Pancreas (tissue), 10 donors: ENCODE data around the gene ST6GALNAC4. TPM values are rescaled to one million over a fixed set of nuclear protein-coding genes. Genes with fewer than 3 reads are reported as not detected.

Source experiments
- ATAC-seq, 4 donors: fragments of 200-7000 bp; cut with Tn5 transposase; one replicate each; pipeline versions ENCODE4 v1.8.0 to v1.9.1; 2020; ENCODE audit warnings: mild to moderate bottlenecking in 4 of 4, moderate library complexity in 4 of 4
- DNase-seq, 6 donors: peaks; one replicate each; pipeline ENCODE4 v3.0.0-alpha.2; 2020
- FAIRE-seq: peaks from 2 replicates; lab custom pipeline; 2012; peaks lifted over from hg19 to GRCh38; lab: Jason Lieb, UNC
- H3K27ac ChIP-seq, 4 donors: fragments of 200-600 bp; sonication (generic); 1 replicate in 3 of 4; 2 replicates in 1 of 4; pipeline versions ENCODE4 v1.5.0 to v1.8.0; 2020
- H3K27me3 ChIP-seq, 4 donors: fragments of 200-600 bp; one replicate each; pipeline ENCODE4 v1.8.0; 2021
- H3K36me3 ChIP-seq, 3 donors: fragments of 200-600 bp; sonication (generic) in 1 of 3; one replicate each; pipeline versions ENCODE4 v1.5.0 to v1.8.0; 2020 to 2021
- H3K4me1 ChIP-seq, 3 donors: fragments of 200-600 bp; one replicate each; pipeline ENCODE4 v1.8.0; 2021
- H3K4me3 ChIP-seq, 4 donors: fragments of 200-600 bp; sonication (generic) in 2 of 4; one replicate each; pipeline versions ENCODE4 v1.5.0 to v1.8.0; 2020 to 2021
- H3K9me3 ChIP-seq, 4 donors: fragments of 200-600 bp; one replicate each; pipeline ENCODE4 v1.8.0; 2021
- CTCF ChIP-seq, 4 donors: fragments of 200-600 bp; sonication (generic) in 3 of 4; IDR thresholded peaks; one replicate each; pipeline versions ENCODE4 v1.5.0 to v1.8.0; 2021; ENCODE audit warnings: antibody characterized with exemption in 4 of 4
- WGBS, 2 donors: extraction: QIAGEN DNeasy Blood & Tissue Kit; methylation state at CpG; one replicate each; pipeline ENCODE4 v1.1.7; 2013; 5-methylcytosine and 5-hydroxymethylcytosine counted together
- intact Hi-C, 3 donors: fragments of 100-400 bp; cut with DNase I; formaldehyde crosslinking; loops; one replicate each; pipeline versions ENCODE4 v1.11.1 to v1.14.2; 2022
- polyA plus RNA-seq, 2 donors: library from polyadenylated mRNA; stranded (reverse); fragments of 200-250 nt; gene quantifications; one replicate each; pipeline ENCODE4 v1.2.3, GENCODE V29; 2013
- total RNA-seq, 6 donors: library from RNA; stranded (reverse); fragmentation: NEBNext Ultra II Directional in 4 of 6; extraction: Animal tissue kit (Norgen Biotek cat#: 25700) in 4 of 6; gene quantifications; one replicate each; pipeline versions ENCODE4 v1.2.1 to v1.2.4, GENCODE V29; 2021 to 2023
- donor health status: healthy with polysubstance abuse.
- donor health status: DM: no; HTN: no; CAD: no; lungs with moderate emphysema.
- donor health status: DM: no; HTN: no; CAD: no.
- donor health status: control.
- donor health status: control.
- donor health status: Bipolar disorder and iron deficiency.
- donor health status: DM: yes; HTN: yes; CAD: no.
- donor health status: DM: no; HTN: no; CAD: no.
- donor health status: DM: no; HTN: no; CAD: no.
- donor health status: DM: yes; HTN: yes; CAD: no.

The ST6GALNAC4 gene
- total and polyA plus RNA-seq, 8 donors = 22.2 to 66.6 (median 33.9) TPM

DNA sequence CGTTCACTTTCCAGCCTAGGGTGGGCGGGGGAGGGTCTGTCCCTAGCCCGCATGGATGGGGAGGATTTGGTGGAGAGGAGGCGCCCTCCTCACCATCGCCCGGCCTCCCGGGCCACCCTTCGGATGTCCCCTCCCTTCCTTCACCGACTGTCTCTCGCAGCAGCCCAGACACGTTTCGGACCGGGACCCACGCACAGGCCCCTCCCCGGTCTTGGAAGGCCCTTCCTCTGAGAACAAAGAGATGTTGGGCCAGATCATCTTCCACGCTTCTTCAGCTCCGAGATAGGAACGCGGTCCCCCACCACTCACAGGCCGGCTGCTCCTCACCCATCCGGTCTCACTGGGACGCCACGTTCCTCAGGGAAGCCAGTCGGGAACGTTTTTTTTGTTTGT, 21.5 kb upstream of the ST6GALNAC4 start:
- H3K4me3 ChIP-seq = peak overlapping the region in 2 of 4 donors; percentile 60 to 95
- peak in 3 of 6 donors; percentile 33 to 67 (median 56) for DNase-seq
- no peak overlapping the region for H3K27ac ChIP-seq
- ATAC-seq = peak in 3 of 4 donors; percentile 4 to 10 (median 5)
- intact Hi-C loops = no loop called here
- no peak for TF ChIP-seq CTCF (IDR thresholded peaks at IDR 0.05)
- peaks cover 0 to 15% (median 5%) of the 10 kb centered on the region in 3 donors for H3K36me3 ChIP-seq
- no peaks in the 10 kb centered on the region for H3K9me3 ChIP-seq
- 55 to 59% methylated on average over 25 of the region's 25 CpGs for WGBS, 2 donors
- H3K4me1 ChIP-seq = peaks cover 7 to 11% (median 10%) of the 10 kb centered on the region in 3 donors
- FAIRE-seq = no peak
- no peaks in the 10 kb centered on the region for H3K27me3 ChIP-seq

GRCh38 chr9:127937388-127938297, 20.8 kb upstream of the ST6GALNAC4 start, which contains the start of gene DPM2:
TSS of gene DPM2 (minus strand) at chr9:127937854. CDS start at chr9:127937820, 34 bp downstream.
- intact Hi-C loops = no loop called here
- no peak for FAIRE-seq
- TF ChIP-seq CTCF (IDR thresholded peaks at IDR 0.05) = no peak
- H3K36me3 ChIP-seq = peaks cover 0 to 8% (median 5%) of the 10 kb centered on the region in 3 donors
- DNase-seq = peak; percentile 69 to 90 (median 78)
- 7 to 9% methylated on average over 60 of the region's 60 CpGs for WGBS, 2 donors
- H3K27ac ChIP-seq = peak within 1 kb of the TSS in 1 of 4 donors; percentile 8
- peaks cover 7 to 11% (median 10%) of the 10 kb centered on the region in 3 donors for H3K4me1 ChIP-seq
- H3K27me3 ChIP-seq = no peaks in the 10 kb centered on the region
- ATAC-seq = peak; percentile 85 to 93 (median 91)
- no peaks in the 10 kb centered on the region for H3K9me3 ChIP-seq
- peak within 1 kb of the TSS; percentile 40 to 95 (median 58) for H3K4me3 ChIP-seq

DNA sequence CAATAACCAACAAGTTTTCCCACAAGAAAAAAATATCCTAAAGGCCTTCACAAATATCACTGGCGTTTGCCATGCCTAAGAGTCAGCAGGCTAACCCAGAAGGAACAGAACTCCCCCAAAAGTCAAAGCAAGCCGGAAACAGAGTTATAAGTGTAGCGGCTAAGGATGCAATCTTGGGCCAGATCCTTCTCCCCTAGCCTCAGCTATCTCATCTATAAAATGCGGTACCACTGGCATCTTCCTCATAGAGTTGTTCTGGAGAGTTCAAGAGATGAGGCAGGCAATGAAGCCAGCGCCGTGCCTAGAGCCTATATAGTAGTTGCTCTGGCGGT, 20.2 kb upstream of the ST6GALNAC4 start:
- no peak for ATAC-seq
- 5 to 9% methylated on average over 7 of the region's 7 CpGs for WGBS, 2 donors
- DNase-seq = no peak
- peaks cover 7 to 11% (median 10%) of the 10 kb centered on the region in 3 donors for H3K4me1 ChIP-seq
- H3K4me3 ChIP-seq = peak overlapping the region; percentile 40 to 95 (median 58)
- intact Hi-C loops = no loop called here
- no peak for TF ChIP-seq CTCF (IDR thresholded peaks at IDR 0.05)
- H3K36me3 ChIP-seq = peaks cover 0 to 2% (median 1%) of the 10 kb centered on the region in 3 donors
- FAIRE-seq = no peak
- H3K9me3 ChIP-seq = no peaks in the 10 kb centered on the region
- H3K27ac ChIP-seq = no peak overlapping the region
- no peaks in the 10 kb centered on the region for H3K27me3 ChIP-seq

GRCh38 chr9:127936347-127936852, 19.6 kb upstream of the ST6GALNAC4 start:
- Histone ChIP-seq H3K4me3 (peak overlapping the region in 2 of 4 donors; percentile 60 to 95), H3K36me3 (no peaks in the 10 kb centered on the region), H3K27me3 (no peaks in the 10 kb centered on the region), H3K27ac (no peak overlapping the region), H3K4me1 (peaks cover 7 to 12% (median 10%) of the 10 kb centered on the region in 3 donors), H3K9me3 (no peaks in the 10 kb centered on the region)
- FAIRE-seq (no peak), DNase-seq (peak in 2 of 6 donors; percentile 18 to 32), ATAC-seq (no peak)
- intact Hi-C loops = no loop called here
- WGBS, 2 donors = 69 to 76% methylated on average over 14 of the region's 14 CpGs
- no peak for TF ChIP-seq CTCF (IDR thresholded peaks at IDR 0.05)
